Mesendoderm (in vitro differentiated cells): ENCODE data around the gene CYP2W1.
"Not testable (repeated sequence)": the region's sequence is repeated elsewhere in the genome, so short reads cannot be mapped to it uniquely, and the experiment has no call there.

Experiments used
- DNase-seq: peaks from one replicate; pipeline ENCODE4 v3.0.0; 2013
- H2AK5ac ChIP-seq: 2 replicates; pipeline ENCODE4 v1.6.1; 2013; ENCODE audit warnings: low read length, inconsistent platforms
- H2BK120ac ChIP-seq: 2 replicates; pipeline ENCODE4 v1.6.1; 2013; ENCODE audit warnings: low read depth, mild to moderate bottlenecking, low read length, moderate library complexity, mixed read lengths
- H2BK15ac ChIP-seq: replicated peaks from 2 replicates; pipeline ENCODE4 v1.6.1; 2013; ENCODE audit warnings: low read depth, mild to moderate bottlenecking, moderate library complexity
- H2BK5ac ChIP-seq: 2 replicates; pipeline ENCODE4 v1.6.1; 2013; ENCODE audit warnings: low read length, inconsistent platforms
- H3K18ac ChIP-seq: 2 replicates; pipeline ENCODE4 v1.6.1; 2013; ENCODE audit warnings: mild to moderate bottlenecking, low read length, mixed read lengths
- H3K23ac ChIP-seq: one replicate; pipeline ENCODE4 v1.6.1; 2013; ENCODE audit warnings: low read length
- H3K27ac ChIP-seq: 2 replicates; pipeline ENCODE4 v1.5.1; 2013; ENCODE audit warnings: low read depth, mild to moderate bottlenecking, inconsistent platforms, low read length, moderate library complexity
- H3K27me3 ChIP-seq: 2 replicates; pipeline ENCODE4 v1.6.1; 2013; ENCODE audit warnings: low read length, control low read depth, mild to moderate bottlenecking, inconsistent platforms; ENCODE audit not compliant: insufficient read depth, poor library complexity
- H3K36me3 ChIP-seq: 2 replicates; pipeline ENCODE4 v1.6.1; 2013; ENCODE audit warnings: low read length, inconsistent platforms; ENCODE audit not compliant: control insufficient read depth, insufficient read depth
- H3K4ac ChIP-seq: one replicate; pipeline ENCODE4 v1.6.1; 2013; ENCODE audit warnings: low read depth, mild to moderate bottlenecking, low read length, moderate library complexity
- H3K4me1 ChIP-seq: 2 replicates; pipeline ENCODE4 v1.6.1; 2013; ENCODE audit warnings: low read depth, low read length, inconsistent platforms; ENCODE audit not compliant: control insufficient read depth
- H3K4me2 ChIP-seq: 2 replicates; pipeline ENCODE4 v1.6.1; 2013; ENCODE audit warnings: low read length
- H3K4me3 ChIP-seq: 2 replicates; pipeline ENCODE4 v1.5.1; 2013; ENCODE audit warnings: mild to moderate bottlenecking, low read length
- H3K56ac ChIP-seq: one replicate; pipeline ENCODE4 v1.6.1; 2013; ENCODE audit warnings: low read length
- H3K79me1 ChIP-seq: 2 replicates; pipeline ENCODE4 v1.6.1; 2013; ENCODE audit warnings: low read length, inconsistent platforms
- H3K79me2 ChIP-seq: 2 replicates; pipeline ENCODE4 v1.6.1; 2013; ENCODE audit warnings: mild to moderate bottlenecking, low read length; ENCODE audit not compliant: control insufficient read depth, insufficient read depth
- H3K9ac ChIP-seq: 2 replicates; pipeline ENCODE4 v1.6.1; 2013; ENCODE audit warnings: low read length, inconsistent platforms
- H4K5ac ChIP-seq: one replicate; pipeline ENCODE4 v1.6.1; 2013; ENCODE audit warnings: low read length
- H4K8ac ChIP-seq: one replicate; pipeline ENCODE4 v1.6.1; 2013; ENCODE audit warnings: low read depth, mild to moderate bottlenecking, control low read depth, low read length, moderate library complexity
- WGBS: extraction: QIAGEN DNeasy Blood & Tissue Kit; methylation state at CpG from one replicate; pipeline ENCODE4 v1.1.7; 2013; ENCODE audit warnings: low lambda C conversion rate, missing lambda C conversion rate; ENCODE audit not compliant: insufficient coverage; ENCODE audit errors: extremely low coverage; 5-methylcytosine and 5-hydroxymethylcytosine counted together

CYP2W1 gene

DNA sequence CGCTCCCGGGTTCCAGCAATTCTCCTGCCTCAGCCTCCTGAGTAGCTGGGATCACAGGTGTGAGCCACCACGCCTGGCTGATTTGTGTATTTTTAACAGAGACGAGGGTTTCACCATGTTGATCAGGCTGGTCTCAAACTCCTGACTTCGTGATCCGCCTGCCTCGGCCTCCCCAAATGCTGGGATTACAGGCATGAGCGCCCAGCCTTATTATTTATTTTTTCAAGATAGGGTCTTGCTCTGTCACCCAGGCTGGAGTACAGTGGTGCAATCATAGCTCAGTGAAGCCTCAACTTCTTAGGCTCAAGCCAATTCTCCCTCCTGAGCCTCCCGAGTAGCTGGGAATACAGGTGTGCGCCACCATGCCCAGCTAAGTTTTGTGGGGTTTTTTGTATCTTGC is 23.2 kb upstream of the CYP2W1 start:
- not testable (repeated sequence) for DNase-seq, H3K56ac ChIP-seq, H3K18ac ChIP-seq, H3K79me2 ChIP-seq, H3K4me3 ChIP-seq, H3K27me3 ChIP-seq, H2BK5ac ChIP-seq, H3K79me1 ChIP-seq, H3K36me3 ChIP-seq, H2BK15ac ChIP-seq, H4K5ac ChIP-seq, H3K27ac ChIP-seq, H4K8ac ChIP-seq, H3K4me1 ChIP-seq, H2BK120ac ChIP-seq, H3K9ac ChIP-seq, H2AK5ac ChIP-seq, H3K4me2 ChIP-seq, H3K23ac ChIP-seq, H3K4ac ChIP-seq
- no CpG with 5 or more reads among the region's 10 CpGs for WGBS

DNA sequence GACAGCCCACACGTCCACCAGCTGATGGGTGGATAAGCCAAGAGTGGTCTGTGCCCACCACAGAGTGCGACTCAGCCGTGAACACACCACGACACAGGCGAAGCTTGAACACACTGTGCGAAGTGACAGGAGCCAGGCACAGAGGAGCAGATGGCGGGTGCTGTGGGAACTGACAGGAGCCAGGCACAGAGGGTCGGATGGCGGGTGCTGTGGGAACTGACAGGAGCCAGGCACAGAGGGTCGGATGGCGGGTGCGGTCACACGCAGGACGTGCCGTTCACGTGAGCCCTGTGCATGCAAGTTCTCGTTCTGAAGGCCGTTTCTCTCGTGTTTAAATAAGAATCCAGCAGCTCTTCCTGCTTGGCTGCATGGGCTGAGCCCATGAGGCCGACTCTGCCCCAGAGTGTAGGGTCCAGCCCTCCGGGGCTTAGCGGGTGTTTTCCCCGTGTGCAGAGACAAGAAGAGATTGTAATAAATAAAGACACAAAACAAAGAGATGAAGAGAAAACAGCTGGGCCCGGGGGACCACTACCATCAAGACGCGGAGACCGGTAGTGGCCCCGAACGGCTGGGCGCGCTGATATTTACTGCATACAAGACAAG is 22.6 kb upstream of the CYP2W1 start:
- Histone ChIP-seq H2BK5ac (no peak overlapping the region), H3K27ac (no peak overlapping the region)
- DNase-seq, result no peak

DNA sequence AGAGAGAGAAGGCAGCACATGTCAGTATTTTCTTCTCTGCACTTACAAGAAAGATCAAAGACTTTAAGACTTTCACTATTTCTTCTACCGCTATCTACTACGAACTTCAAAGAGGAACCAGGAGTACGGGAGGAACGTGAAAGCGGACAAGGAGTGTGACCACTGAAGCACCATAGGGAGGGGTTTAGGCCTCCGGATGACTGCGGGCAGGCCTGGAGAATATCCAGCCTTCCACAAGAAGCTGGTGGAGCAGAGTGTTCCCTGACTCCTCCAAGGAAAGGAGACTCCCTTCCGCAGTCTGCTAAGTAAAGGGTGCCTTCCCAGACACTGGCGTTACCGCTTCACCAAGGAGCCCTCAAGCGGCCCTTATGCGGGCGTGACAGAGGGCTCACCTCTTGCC is 22.0 kb upstream of the CYP2W1 start:
- not testable (repeated sequence) for H2AK5ac ChIP-seq, DNase-seq, H2BK15ac ChIP-seq, H2BK120ac ChIP-seq, H2BK5ac ChIP-seq, H3K4me2 ChIP-seq, H4K8ac ChIP-seq, H3K27ac ChIP-seq, H3K18ac ChIP-seq, H3K4ac ChIP-seq, H3K27me3 ChIP-seq, H3K9ac ChIP-seq, H4K5ac ChIP-seq, H3K23ac ChIP-seq, H3K56ac ChIP-seq, H3K36me3 ChIP-seq, H3K79me2 ChIP-seq, H3K79me1 ChIP-seq, H3K4me3 ChIP-seq, H3K4me1 ChIP-seq
- no CpG with 5 or more reads among the region's 13 CpGs for WGBS

More for the DNA sequence above, 22.6 kb upstream of the CYP2W1 start:
- Histone ChIP-seq H2BK120ac (no peak overlapping the region), H3K9ac (no peak overlapping the region), H3K56ac (no peak overlapping the region), H3K36me3 (no peaks in the 10 kb centered on the region), H3K23ac (no peak overlapping the region), H3K79me1 (no peaks in the 10 kb centered on the region), H3K18ac (no peak overlapping the region), H4K8ac (no peak overlapping the region), H3K79me2 (no peaks in the 10 kb centered on the region), H2AK5ac (no peak overlapping the region), H3K27me3 (no peaks in the 10 kb centered on the region), H3K4ac (no peak overlapping the region), H3K4me3 (no peak overlapping the region), H3K4me1 (no peaks in the 10 kb centered on the region), H2BK15ac (no peak overlapping the region), H3K4me2 (no peak overlapping the region), H4K5ac (no peak overlapping the region)
- no CpG with 5 or more reads among the region's 31 CpGs for WGBS

DNA sequence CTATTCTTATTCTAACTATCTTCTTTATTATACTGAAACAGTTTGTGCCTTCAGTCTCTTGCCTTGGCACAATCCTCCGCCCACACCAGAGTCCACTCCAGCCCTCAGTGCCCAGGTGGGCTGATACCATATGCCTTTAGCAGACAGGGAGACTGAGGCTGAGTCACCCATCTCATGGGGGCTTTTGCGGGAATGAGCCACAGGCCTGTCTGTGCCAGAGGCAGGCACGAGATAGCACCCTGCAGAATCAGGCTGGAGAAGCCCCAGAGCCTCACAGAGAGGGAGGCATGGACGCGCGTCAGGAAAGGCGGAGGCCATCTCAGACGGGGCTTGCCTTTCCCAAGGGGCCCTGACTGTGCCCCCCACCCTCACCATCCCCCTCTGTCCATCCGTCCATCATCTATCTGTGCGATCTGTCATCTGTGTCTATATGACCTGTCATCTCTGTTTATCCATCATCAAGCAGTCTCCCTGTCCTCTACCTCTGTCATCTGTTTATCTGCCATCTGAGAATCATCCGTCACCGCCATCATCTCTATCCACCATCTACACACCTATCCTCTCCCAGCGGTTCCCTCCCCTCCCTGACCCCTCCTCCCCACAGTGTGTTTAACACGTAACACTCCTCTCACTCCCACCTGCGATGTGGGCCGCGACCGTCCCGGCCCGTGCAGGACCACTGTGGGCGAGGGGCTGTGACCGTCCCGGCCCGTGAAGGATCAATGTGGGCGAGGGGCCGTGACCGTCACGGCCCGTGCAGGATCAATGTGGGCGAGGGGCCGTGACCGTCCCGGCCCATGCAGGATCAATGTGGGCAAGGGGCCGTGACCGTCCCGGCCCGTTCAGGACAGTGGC is 21.2 kb upstream of the CYP2W1 start:
- Histone ChIP-seq H3K9ac (no peak overlapping the region), H2BK5ac (no peak overlapping the region), H3K23ac (no peak overlapping the region), H3K36me3 (no peaks in the 10 kb centered on the region), H3K4ac (no peak overlapping the region), H2AK5ac (no peak overlapping the region), H4K5ac (no peak overlapping the region), H3K4me1 (no peaks in the 10 kb centered on the region), H4K8ac (no peak overlapping the region), H3K27ac (no peak overlapping the region), H3K79me2 (no peaks in the 10 kb centered on the region), H2BK120ac (no peak overlapping the region), H3K18ac (no peak overlapping the region), H3K4me3 (no peak overlapping the region), H3K79me1 (no peaks in the 10 kb centered on the region), H2BK15ac (no peak overlapping the region), H3K4me2 (no peak overlapping the region), H3K27me3 (no peaks in the 10 kb centered on the region), H3K56ac (no peak overlapping the region)
- WGBS, result no CpG with 5 or more reads among the region's 37 CpGs
- DNase-seq, result no peak

DNA sequence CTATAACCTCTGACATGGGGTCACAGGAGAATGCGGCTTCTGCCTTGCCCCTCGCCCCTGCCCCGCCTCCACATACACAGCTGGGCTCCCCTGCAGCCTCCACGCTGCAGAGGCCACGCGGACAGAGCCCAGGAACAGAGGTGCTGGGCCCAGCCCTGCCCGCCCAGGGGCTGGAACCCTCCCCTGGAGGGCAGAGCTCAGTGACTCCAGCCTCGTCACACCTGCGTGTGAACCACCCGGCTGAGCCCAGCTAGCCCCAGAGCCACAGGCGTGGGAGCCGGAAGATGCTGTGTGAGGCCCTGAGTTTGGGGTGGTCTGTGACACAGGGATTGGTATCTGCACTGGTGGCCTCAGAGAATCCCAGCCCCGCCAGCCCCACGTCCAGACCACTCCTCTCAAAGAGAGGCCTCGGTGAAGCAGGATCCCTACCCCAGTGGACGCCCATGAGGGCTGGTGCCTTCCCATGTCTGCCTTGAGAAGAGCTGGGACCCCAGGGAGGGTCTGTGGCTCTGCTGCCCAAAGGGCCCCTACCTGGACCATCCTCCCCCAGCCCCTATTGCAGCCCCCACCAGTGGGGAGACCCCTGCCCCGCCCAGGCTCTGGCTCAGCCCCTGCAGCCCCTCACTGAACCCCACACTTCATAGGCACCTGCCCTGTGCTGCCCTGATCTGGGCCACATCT is 20.4 kb upstream of the CYP2W1 start:
- H3K4me3 ChIP-seq, result no peak overlapping the region
- no peak overlapping the region for H2BK5ac ChIP-seq
- H3K4me2 ChIP-seq, result no peak overlapping the region
- WGBS, result no CpG with 5 or more reads among the region's 17 CpGs
- no peak overlapping the region for H3K27ac ChIP-seq
- H3K9ac ChIP-seq, result no peak overlapping the region
- no peaks in the 10 kb centered on the region for H3K27me3 ChIP-seq
- no peaks in the 10 kb centered on the region for H3K36me3 ChIP-seq
- no peak overlapping the region for H2BK120ac ChIP-seq
- H3K56ac ChIP-seq, result no peak overlapping the region
- no peak overlapping the region for H2AK5ac ChIP-seq
- H3K79me1 ChIP-seq, result no peaks in the 10 kb centered on the region
- H3K4ac ChIP-seq, result no peak overlapping the region
- no peak overlapping the region for H4K5ac ChIP-seq
- no peaks in the 10 kb centered on the region for H3K79me2 ChIP-seq
- no peaks in the 10 kb centered on the region for H3K4me1 ChIP-seq
- no peak overlapping the region for H2BK15ac ChIP-seq
- no peak for DNase-seq
- no peak overlapping the region for H4K8ac ChIP-seq
- H3K23ac ChIP-seq, result no peak overlapping the region
- no peak overlapping the region for H3K18ac ChIP-seq
